Measurements from ENCODE around the gene MUC6.

DNA sequence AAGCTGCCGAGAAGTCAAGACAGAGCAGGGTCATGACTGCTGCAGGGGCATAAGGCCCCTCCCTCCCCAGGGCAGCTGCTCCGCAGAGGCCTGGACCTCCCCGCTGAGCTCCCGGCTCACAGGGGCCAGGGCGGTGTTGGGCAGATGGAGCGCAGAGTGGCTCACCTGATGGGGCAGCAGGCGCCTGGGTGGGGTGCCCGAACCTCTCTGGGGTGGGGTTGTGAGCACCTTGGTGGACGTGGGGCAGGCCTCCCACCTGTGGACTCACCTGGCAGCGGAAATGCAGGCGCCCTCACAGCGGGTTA, 22.9 kb downstream of the MUC6 start:
- TF ChIP-seq CTCF (IDR thresholded peaks at IDR 0.05) (no peak), POLR2A (IDR thresholded peaks at IDR 0.05) (no peak)

Data from testis (tissue), 2 donors.